SK-N-MC (cell line): Measurements from ENCODE around the gene SLC6A2.

Source experiments
- EZH2 ChIP-seq: fragments of 200-600 bp; sonication (generic); IDR thresholded peaks from one replicate; pipeline ENCODE4 v1.6.1; 2017; ENCODE audit warnings: antibody characterized with exemption
- POLR2AphosphoS5 ChIP-seq: IDR thresholded peaks from 2 replicates; pipeline ENCODE4 v1.6.1; 2012; ENCODE audit warnings: mild to moderate bottlenecking, low read depth, low read length, borderline replicate concordance

DNA sequence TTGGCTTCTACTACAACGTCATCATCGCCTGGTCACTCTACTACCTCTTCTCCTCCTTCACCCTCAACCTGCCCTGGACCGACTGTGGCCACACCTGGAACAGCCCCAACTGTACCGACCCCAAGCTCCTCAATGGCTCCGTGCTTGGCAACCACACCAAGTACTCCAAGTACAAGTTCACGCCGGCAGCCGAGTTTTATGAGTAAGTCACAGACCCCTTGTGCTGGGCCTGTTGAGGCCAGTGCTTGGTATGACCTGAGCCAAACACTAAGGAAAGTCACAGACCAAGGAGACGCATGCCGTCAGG is 16.1 kb downstream of the SLC6A2 start:
- TF ChIP-seq POLR2AphosphoS5 (no peak), EZH2 (no peak)
